Gastrocnemius medialis (tissue), 4 donors: ENCODE data around the gene LRRC38.

Experiments
- POLR2A ChIP-seq, 2 donors: fragments of 450-650 bp; IDR thresholded peaks; one replicate each; pipeline ENCODE4 v1.6.1; 2017; ENCODE audit warnings: antibody characterized with exemption in 2 of 2, mild to moderate bottlenecking in 2 of 2, moderate library complexity in 2 of 2
- TF ChIP-seq, protein P1 (sequence below), 5 experiments: fragments of 450-650 bp in 3 of 5; fragments of 200-600 bp in 2 of 5; sonication (generic) in 2 of 5; IDR thresholded peaks in 4 of 5; conservative IDR thresholded peaks in 1 of 5; 1 replicate in 4 of 5; 2 replicates in 1 of 5; pipeline ENCODE4 v1.5.1; 2016 to 2019; ENCODE audit warnings: antibody characterized with exemption in 5 of 5, mild to moderate bottlenecking in 3 of 5, moderate library complexity in 3 of 5

DNA sequence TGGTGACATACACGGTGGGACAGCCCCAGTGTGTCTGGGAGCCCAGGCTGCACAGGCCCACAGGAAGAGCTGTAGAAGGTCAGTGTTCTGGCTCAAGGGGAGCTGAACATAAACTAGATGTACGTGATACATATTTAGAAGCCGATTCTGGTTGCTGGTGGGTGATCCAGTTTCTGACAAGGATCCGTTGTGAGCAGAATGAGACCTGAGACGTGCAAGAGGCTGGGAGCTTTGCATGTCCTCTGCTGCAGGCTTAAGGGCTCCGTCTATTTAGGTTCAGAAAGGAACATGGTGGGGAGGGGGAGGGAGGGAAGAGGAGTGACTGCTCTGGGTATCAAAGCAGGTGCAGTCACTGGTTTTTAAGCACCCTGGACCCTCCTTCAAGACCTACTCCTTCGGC is 18.6 kb downstream of the LRRC38 start:
- TF ChIP-seq, protein P1, sequence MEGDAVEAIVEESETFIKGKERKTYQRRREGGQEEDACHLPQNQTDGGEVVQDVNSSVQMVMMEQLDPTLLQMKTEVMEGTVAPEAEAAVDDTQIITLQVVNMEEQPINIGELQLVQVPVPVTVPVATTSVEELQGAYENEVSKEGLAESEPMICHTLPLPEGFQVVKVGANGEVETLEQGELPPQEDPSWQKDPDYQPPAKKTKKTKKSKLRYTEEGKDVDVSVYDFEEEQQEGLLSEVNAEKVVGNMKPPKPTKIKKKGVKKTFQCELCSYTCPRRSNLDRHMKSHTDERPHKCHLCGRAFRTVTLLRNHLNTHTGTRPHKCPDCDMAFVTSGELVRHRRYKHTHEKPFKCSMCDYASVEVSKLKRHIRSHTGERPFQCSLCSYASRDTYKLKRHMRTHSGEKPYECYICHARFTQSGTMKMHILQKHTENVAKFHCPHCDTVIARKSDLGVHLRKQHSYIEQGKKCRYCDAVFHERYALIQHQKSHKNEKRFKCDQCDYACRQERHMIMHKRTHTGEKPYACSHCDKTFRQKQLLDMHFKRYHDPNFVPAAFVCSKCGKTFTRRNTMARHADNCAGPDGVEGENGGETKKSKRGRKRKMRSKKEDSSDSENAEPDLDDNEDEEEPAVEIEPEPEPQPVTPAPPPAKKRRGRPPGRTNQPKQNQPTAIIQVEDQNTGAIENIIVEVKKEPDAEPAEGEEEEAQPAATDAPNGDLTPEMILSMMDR (IDR thresholded peaks at IDR 0.05 in 4 of 5, conservative IDR thresholded peaks at IDR 0.05 in 1 of 5), result no peak
- TF ChIP-seq POLR2A (IDR thresholded peaks at IDR 0.05), result peak in 1 of 2 donors; percentile 33
